GM18505 (cell line): ENCODE results near the gene TSN.
"Not testable (repeated sequence)": the region's sequence is repeated elsewhere in the genome, so short reads cannot be mapped to it uniquely, and the experiment has no call there.

Experiments used
- ATAC-seq: cut with Tn5 transposase; IDR thresholded peaks from one replicate; pipeline ENCODE4 v1.9.1; 2021; ENCODE audit not compliant: unreplicated experiment
- POLR2A ChIP-seq: IDR thresholded peaks from 4 replicates; pipeline ENCODE4 v1.6.1; 2011; ENCODE audit warnings: borderline replicate concordance; ENCODE audit not compliant: insufficient read depth, insufficient read length; ENCODE audit errors: extremely low read depth

Gene TSN

GRCh38 chr2:121727950-121728349 is 27.5 kb upstream of the TSN start:
- ATAC-seq, result no peak
- no peak for TF ChIP-seq POLR2A

GRCh38 chr2:121731366-121731765 is 24.1 kb upstream of the TSN start:
- ATAC-seq, result no peak
- no peak for TF ChIP-seq POLR2A

- not testable (repeated sequence) for ATAC-seq
These were observed 20.9 kb upstream of the TSN start for GRCh38 chr2:121734544-121734943.

GRCh38 chr2:121735518-121736074 is 19.9 kb upstream of the TSN start:
- no peak for TF ChIP-seq POLR2A
- no peak for ATAC-seq

- no peak for TF ChIP-seq POLR2A
- ATAC-seq, result no peak
These were observed 19.4 kb upstream of the TSN start for GRCh38 chr2:121736140-121736461.

GRCh38 chr2:121736462-121737336 is 18.8 kb upstream of the TSN start, which contains the start of gene NIFK:
Gene NIFK, minus strand, starts transcription at chr2:121736875. Its CDS starts 25 bp downstream, at chr2:121736850.
- peak; percentile 94 for ATAC-seq
- TF ChIP-seq POLR2A, result peak; percentile 81

- no peak for TF ChIP-seq POLR2A
- no peak for ATAC-seq
These were observed 14.5 kb upstream of the TSN start for GRCh38 chr2:121740973-121741372.

GRCh38 chr2:121741450-121741849 is 14.0 kb upstream of the TSN start:
- no peak for ATAC-seq
- no peak for TF ChIP-seq POLR2A

- TF ChIP-seq POLR2A, result no peak
- ATAC-seq, result no peak
These were observed 9.3 kb upstream of the TSN start for GRCh38 chr2:121746071-121746578.

GRCh38 chr2:121748202-121748601 is 7.2 kb upstream of the TSN start:
- TF ChIP-seq POLR2A, result no peak
- no peak for ATAC-seq

- no peak for TF ChIP-seq POLR2A
- ATAC-seq, result no peak
These were observed 607 bp upstream of the TSN start for GRCh38 chr2:121754851-121755236.

GRCh38 chr2:121764681-121765228 is 9.3 kb downstream of the TSN start:
- no peak for TF ChIP-seq POLR2A
- ATAC-seq, result no peak

- TF ChIP-seq POLR2A, result no peak
- no peak for ATAC-seq
These were observed 11.2 kb downstream of the TSN start for GRCh38 chr2:121766624-121767023.
